T-helper 2 cell treated with Interferon-gamma antibody and Interleukin-4, amounts not matched to agents 5 μg/mL and 100 μg/mL, for 36 hours (primary cell): ENCODE results near the gene TDRD9.

Source experiments
- DNase-seq: peaks from one replicate; pipeline ENCODE4 v3.0.0; 2021; ENCODE audit warnings: low spot score
- H3K27ac Mint-ChIP-seq: one replicate; pipeline ENCODE4 v1.8.0; 2021; ENCODE audit warnings: mild to moderate bottlenecking, mixed read lengths
- H3K27me3 Mint-ChIP-seq: one replicate; pipeline ENCODE4 v1.8.0; 2021; ENCODE audit warnings: low read depth, mixed read lengths
- H3K36me3 Mint-ChIP-seq: one replicate; pipeline ENCODE4 v1.8.0; 2021; ENCODE audit warnings: low read depth, mixed read lengths
- H3K4me1 Mint-ChIP-seq: one replicate; pipeline ENCODE4 v1.8.0; 2021; ENCODE audit warnings: low read depth, mixed read lengths
- H3K4me3 Mint-ChIP-seq: one replicate; pipeline ENCODE4 v1.8.0; 2022; ENCODE audit warnings: mild to moderate bottlenecking, moderate library complexity, mixed read lengths
- H3K9me3 Mint-ChIP-seq: one replicate; pipeline ENCODE4 v1.8.0; 2021; ENCODE audit warnings: mixed read lengths

The TDRD9 gene

GRCh38 chr14:104099096-104100041 lies 171.1 kb downstream of the TDRD9 start:
- H3K36me3 Mint-ChIP-seq = no peaks in the 10 kb centered on the region
- H3K4me1 Mint-ChIP-seq = peaks cover 1% of the 10 kb centered on the region
- H3K27me3 Mint-ChIP-seq = no peaks in the 10 kb centered on the region
- H3K4me3 Mint-ChIP-seq = no peak overlapping the region
- DNase-seq = no peak
- H3K9me3 Mint-ChIP-seq = no peaks in the 10 kb centered on the region
- no peak overlapping the region for H3K27ac Mint-ChIP-seq

- no peaks in the 10 kb centered on the region for H3K27me3 Mint-ChIP-seq
- no peak overlapping the region for H3K4me3 Mint-ChIP-seq
- no peak for DNase-seq
- H3K27ac Mint-ChIP-seq = no peak overlapping the region
- no peaks in the 10 kb centered on the region for H3K4me1 Mint-ChIP-seq
- no peaks in the 10 kb centered on the region for H3K36me3 Mint-ChIP-seq
- no peaks in the 10 kb centered on the region for H3K9me3 Mint-ChIP-seq
These were observed 172.2 kb downstream of the TDRD9 start for GRCh38 chr14:104100171-104101085.

GRCh38 chr14:104101086-104101621 lies 172.9 kb downstream of the TDRD9 start:
- no peak for DNase-seq
- Mint-ChIP-seq H3K4me3 (no peak overlapping the region), H3K36me3 (no peaks in the 10 kb centered on the region), H3K27me3 (no peaks in the 10 kb centered on the region), H3K4me1 (no peaks in the 10 kb centered on the region), H3K9me3 (no peaks in the 10 kb centered on the region), H3K27ac (no peak overlapping the region)

- no peak overlapping the region for H3K27ac Mint-ChIP-seq
- DNase-seq = no peak
- no peak overlapping the region for H3K4me3 Mint-ChIP-seq
- no peaks in the 10 kb centered on the region for H3K27me3 Mint-ChIP-seq
- H3K36me3 Mint-ChIP-seq = no peaks in the 10 kb centered on the region
- H3K4me1 Mint-ChIP-seq = no peaks in the 10 kb centered on the region
- H3K9me3 Mint-ChIP-seq = no peaks in the 10 kb centered on the region
These were observed 173.5 kb downstream of the TDRD9 start for GRCh38 chr14:104101651-104102281.
